ENCODE data around the gene SDK1.

The SDK1 gene

GRCh38 chr7:3260401-3260715 lies 40.7 kb upstream of the SDK1 start:
- H3K9me3 ChIP-seq (ENCODE audit: insufficient read depth, low read depth, low read length), result no peaks in the 10 kb centered on the region
- peak; percentile 23 to 63 for DNase-seq
- peak overlapping the region; percentile 26 for H4K12ac ChIP-seq (ENCODE audit: low read depth, low read length)
- H2AFZ ChIP-seq (ENCODE audit: insufficient read depth, low read length, poor library complexity), result no peak overlapping the region
- H3K14ac ChIP-seq (ENCODE audit: low read length), result peak overlapping the region; percentile 88
- H3K18ac ChIP-seq (ENCODE audit: low read length), result no peak overlapping the region
- peaks cover 29 to 32% of the 10 kb centered on the region in 2 experiments for H3K4me1 ChIP-seq (ENCODE audit: control insufficient read depth in 1 of 2, insufficient read depth in 2 of 2, low read length in 2 of 2)
- H3K79me1 ChIP-seq (ENCODE audit: low read length), result peaks cover 54% of the 10 kb centered on the region
- no peak overlapping the region for H3K23ac ChIP-seq (ENCODE audit: low read length)
- peak overlapping the region; percentile 34 for H3K4ac ChIP-seq (ENCODE audit: low read depth, low read length)
- H3K79me2 ChIP-seq (ENCODE audit: control insufficient read depth, insufficient read depth, low read length, poor library complexity), result peaks cover 6% of the 10 kb centered on the region
- peak overlapping the region; percentile 72 for H4K8ac ChIP-seq (ENCODE audit: low read depth, low read length)
- peak overlapping the region; percentile 99 for H2BK120ac ChIP-seq (ENCODE audit: insufficient read depth, low read length, poor library complexity)
- H2BK5ac ChIP-seq (ENCODE audit: low read depth, low read length, poor library complexity), result peak overlapping the region; percentile 99
- peaks cover 0 to 2% of the 10 kb centered on the region in 2 experiments for H3K36me3 ChIP-seq (ENCODE audit: control insufficient read depth in 1 of 2, insufficient read depth in 2 of 2, low read length in 2 of 2)
- peak overlapping the region; percentile 91 for H3K27ac ChIP-seq (ENCODE audit: low read depth, low read length)
- peak overlapping the region; percentile 96 for H4K91ac ChIP-seq (ENCODE audit: low read depth, low read length)
- H3K4me2 ChIP-seq (ENCODE audit: low read length), result no peak overlapping the region
- H2BK12ac ChIP-seq (ENCODE audit: low read length), result peak overlapping the region; percentile 90
- H3K4me3 ChIP-seq (ENCODE audit: low read depth, low read length), result no peak overlapping the region
- H2AK5ac ChIP-seq (ENCODE audit: low read length), result peak overlapping the region; percentile 60
- H3K9ac ChIP-seq (ENCODE audit: low read length), result no peak overlapping the region
- H3K27me3 ChIP-seq (ENCODE audit: insufficient read depth, low read length), result no peaks in the 10 kb centered on the region
- WGBS (ENCODE audit: extremely low coverage, insufficient coverage, insufficient read length), result no CpG with 5 or more reads among the region's 10 CpGs

GRCh38 chr7:3264693-3265339 lies 36.2 kb upstream of the SDK1 start:
- Histone ChIP-seq H2AK5ac (ENCODE audit: low read length) (no peak overlapping the region), H3K14ac (ENCODE audit: low read length) (peak overlapping the region; percentile 15), H2BK5ac (ENCODE audit: low read depth, low read length, poor library complexity) (no peak overlapping the region), H4K8ac (ENCODE audit: low read depth, low read length) (no peak overlapping the region), H3K9ac (ENCODE audit: low read length) (no peak overlapping the region), H4K91ac (ENCODE audit: low read depth, low read length) (peak overlapping the region; percentile 53), H3K4ac (ENCODE audit: low read depth, low read length) (no peak overlapping the region), H3K79me2 (ENCODE audit: control insufficient read depth, insufficient read depth, low read length, poor library complexity) (peaks cover 2% of the 10 kb centered on the region), H3K4me2 (ENCODE audit: low read length) (no peak overlapping the region), H3K23ac (ENCODE audit: low read length) (no peak overlapping the region), H2AFZ (ENCODE audit: insufficient read depth, low read length, poor library complexity) (no peak overlapping the region), H3K27me3 (ENCODE audit: insufficient read depth, low read length) (no peaks in the 10 kb centered on the region), H3K4me3 (ENCODE audit: low read depth, low read length) (no peak overlapping the region), H3K27ac (ENCODE audit: low read depth, low read length) (no peak overlapping the region), H2BK12ac (ENCODE audit: low read length) (peak overlapping the region; percentile 43), H3K36me3 (ENCODE audit: control insufficient read depth in 1 of 2, insufficient read depth in 2 of 2, low read length in 2 of 2) (no peaks in the 10 kb centered on the region), H2BK120ac (ENCODE audit: insufficient read depth, low read length, poor library complexity) (peak overlapping the region; percentile 19), H4K12ac (ENCODE audit: low read depth, low read length) (no peak overlapping the region), H3K4me1 (ENCODE audit: control insufficient read depth in 1 of 2, insufficient read depth in 2 of 2, low read length in 2 of 2) (peaks cover 22% of the 10 kb centered on the region in 2 experiments), H3K9me3 (ENCODE audit: insufficient read depth, low read depth, low read length) (no peaks in the 10 kb centered on the region), H3K18ac (ENCODE audit: low read length) (peak overlapping the region; percentile 71), H3K79me1 (ENCODE audit: low read length) (peaks cover 33% of the 10 kb centered on the region)
- WGBS (ENCODE audit: extremely low coverage, insufficient coverage, insufficient read length), result no CpG with 5 or more reads among the region's 9 CpGs
- no peak for DNase-seq

GRCh38 chr7:3265388-3265787 lies 35.7 kb upstream of the SDK1 start:
- no peaks in the 10 kb centered on the region for H3K79me2 ChIP-seq (ENCODE audit: control insufficient read depth, insufficient read depth, low read length, poor library complexity)
- H2BK120ac ChIP-seq (ENCODE audit: insufficient read depth, low read length, poor library complexity), result no peak overlapping the region
- H3K79me1 ChIP-seq (ENCODE audit: low read length), result peaks cover 28% of the 10 kb centered on the region
- H3K23ac ChIP-seq (ENCODE audit: low read length), result no peak overlapping the region
- H3K27me3 ChIP-seq (ENCODE audit: insufficient read depth, low read length), result no peaks in the 10 kb centered on the region
- no peak overlapping the region for H3K14ac ChIP-seq (ENCODE audit: low read length)
- no peak overlapping the region for H3K27ac ChIP-seq (ENCODE audit: low read depth, low read length)
- peak overlapping the region; percentile 9 for H2AK5ac ChIP-seq (ENCODE audit: low read length)
- no peak for DNase-seq
- no peak overlapping the region for H2AFZ ChIP-seq (ENCODE audit: insufficient read depth, low read length, poor library complexity)
- no peaks in the 10 kb centered on the region for H3K9me3 ChIP-seq (ENCODE audit: insufficient read depth, low read depth, low read length)
- no CpG with 5 or more reads among the region's 8 CpGs for WGBS (ENCODE audit: extremely low coverage, insufficient coverage, insufficient read length)
- no peak overlapping the region for H4K91ac ChIP-seq (ENCODE audit: low read depth, low read length)
- H4K12ac ChIP-seq (ENCODE audit: low read depth, low read length), result no peak overlapping the region
- no peak overlapping the region for H3K4me2 ChIP-seq (ENCODE audit: low read length)
- H2BK12ac ChIP-seq (ENCODE audit: low read length), result no peak overlapping the region
- H2BK5ac ChIP-seq (ENCODE audit: low read depth, low read length, poor library complexity), result no peak overlapping the region
- no peak overlapping the region for H3K4me3 ChIP-seq (ENCODE audit: low read depth, low read length)
- no peak overlapping the region for H3K9ac ChIP-seq (ENCODE audit: low read length)
- H3K18ac ChIP-seq (ENCODE audit: low read length), result no peak overlapping the region
- no peaks in the 10 kb centered on the region for H3K36me3 ChIP-seq (ENCODE audit: control insufficient read depth in 1 of 2, insufficient read depth in 2 of 2, low read length in 2 of 2)
- peaks cover 17 to 19% of the 10 kb centered on the region in 2 experiments for H3K4me1 ChIP-seq (ENCODE audit: control insufficient read depth in 1 of 2, insufficient read depth in 2 of 2, low read length in 2 of 2)
- H4K8ac ChIP-seq (ENCODE audit: low read depth, low read length), result no peak overlapping the region
- H3K4ac ChIP-seq (ENCODE audit: low read depth, low read length), result no peak overlapping the region

GRCh38 chr7:3266240-3266639 lies 34.8 kb upstream of the SDK1 start:
- no peak overlapping the region for H4K8ac ChIP-seq (ENCODE audit: low read depth, low read length)
- no peak overlapping the region for H2BK5ac ChIP-seq (ENCODE audit: low read depth, low read length, poor library complexity)
- H3K14ac ChIP-seq (ENCODE audit: low read length), result no peak overlapping the region
- no peak overlapping the region for H4K91ac ChIP-seq (ENCODE audit: low read depth, low read length)
- no peak overlapping the region for H2BK12ac ChIP-seq (ENCODE audit: low read length)
- no peaks in the 10 kb centered on the region for H3K27me3 ChIP-seq (ENCODE audit: insufficient read depth, low read length)
- H3K18ac ChIP-seq (ENCODE audit: low read length), result no peak overlapping the region
- H3K4me3 ChIP-seq (ENCODE audit: low read depth, low read length), result no peak overlapping the region
- H3K9ac ChIP-seq (ENCODE audit: low read length), result no peak overlapping the region
- H2AK5ac ChIP-seq (ENCODE audit: low read length), result no peak overlapping the region
- WGBS (ENCODE audit: extremely low coverage, insufficient coverage, insufficient read length), result no CpG with 5 or more reads among the region's 4 CpGs
- H3K4me1 ChIP-seq (ENCODE audit: control insufficient read depth in 1 of 2, insufficient read depth in 2 of 2, low read length in 2 of 2), result peaks cover 14 to 16% of the 10 kb centered on the region in 2 experiments
- H3K36me3 ChIP-seq (ENCODE audit: control insufficient read depth in 1 of 2, insufficient read depth in 2 of 2, low read length in 2 of 2), result no peaks in the 10 kb centered on the region
- H3K4me2 ChIP-seq (ENCODE audit: low read length), result no peak overlapping the region
- H4K12ac ChIP-seq (ENCODE audit: low read depth, low read length), result no peak overlapping the region
- no peak overlapping the region for H3K27ac ChIP-seq (ENCODE audit: low read depth, low read length)
- no peak overlapping the region for H2AFZ ChIP-seq (ENCODE audit: insufficient read depth, low read length, poor library complexity)
- H3K9me3 ChIP-seq (ENCODE audit: insufficient read depth, low read depth, low read length), result no peaks in the 10 kb centered on the region
- no peak overlapping the region for H3K23ac ChIP-seq (ENCODE audit: low read length)
- H3K4ac ChIP-seq (ENCODE audit: low read depth, low read length), result no peak overlapping the region
- H3K79me1 ChIP-seq (ENCODE audit: low read length), result peaks cover 22% of the 10 kb centered on the region
- H2BK120ac ChIP-seq (ENCODE audit: insufficient read depth, low read length, poor library complexity), result no peak overlapping the region
- no peak for DNase-seq
- H3K79me2 ChIP-seq (ENCODE audit: control insufficient read depth, insufficient read depth, low read length, poor library complexity), result no peaks in the 10 kb centered on the region

All from trophoblast cell (in vitro differentiated cells and primary cell).